ENCODE measurements around the gene PDCD1LG2.

The PDCD1LG2 gene

GRCh38 chr9:5543875-5544702, 33.8 kb downstream of the PDCD1LG2 start:
- no peak for TF ChIP-seq CTCF (IDR thresholded peaks at IDR 0.05; ENCODE audit: low read depth, low read length)
- DNase-seq (ENCODE audit: extremely low read depth, low read depth) = no peak

- no peak for TF ChIP-seq CTCF (IDR thresholded peaks at IDR 0.05; ENCODE audit: low read depth, low read length)
- no peak for DNase-seq (ENCODE audit: extremely low read depth, low read depth)
These were observed 39.6 kb downstream of the PDCD1LG2 start for GRCh38 chr9:5549658-5550650.

GRCh38 chr9:5551368-5552150, 41.2 kb downstream of the PDCD1LG2 start:
- no peak for DNase-seq (ENCODE audit: extremely low read depth, low read depth)
- TF ChIP-seq CTCF (IDR thresholded peaks at IDR 0.05; ENCODE audit: low read depth, low read length) = no peak

- TF ChIP-seq CTCF (IDR thresholded peaks at IDR 0.05; ENCODE audit: low read depth, low read length) = no peak
- DNase-seq (ENCODE audit: extremely low read depth, low read depth) = no peak
These were observed 42.0 kb downstream of the PDCD1LG2 start for GRCh38 chr9:5552301-5552700.

- TF ChIP-seq CTCF (IDR thresholded peaks at IDR 0.05; ENCODE audit: low read depth, low read length) = no peak
- DNase-seq (ENCODE audit: extremely low read depth, low read depth) = no peak
These were observed 42.9 kb downstream of the PDCD1LG2 start for GRCh38 chr9:5553211-5553610.

GRCh38 chr9:5554254-5554653, 43.9 kb downstream of the PDCD1LG2 start:
- no peak for DNase-seq (ENCODE audit: extremely low read depth, low read depth)
- no peak for TF ChIP-seq CTCF (IDR thresholded peaks at IDR 0.05; ENCODE audit: low read depth, low read length)
